GM21390 (cell line): ENCODE results near the gene MACROD2.
"Not testable (repeated sequence)": the region's sequence is repeated elsewhere in the genome, so short reads cannot be mapped to it uniquely, and the experiment has no call there.

ENCODE experiments used
- ATAC-seq: cut with Tn5 transposase; IDR thresholded peaks from one replicate; pipeline ENCODE4 v1.9.1; 2021; ENCODE audit not compliant: unreplicated experiment

Gene MACROD2

DNA sequence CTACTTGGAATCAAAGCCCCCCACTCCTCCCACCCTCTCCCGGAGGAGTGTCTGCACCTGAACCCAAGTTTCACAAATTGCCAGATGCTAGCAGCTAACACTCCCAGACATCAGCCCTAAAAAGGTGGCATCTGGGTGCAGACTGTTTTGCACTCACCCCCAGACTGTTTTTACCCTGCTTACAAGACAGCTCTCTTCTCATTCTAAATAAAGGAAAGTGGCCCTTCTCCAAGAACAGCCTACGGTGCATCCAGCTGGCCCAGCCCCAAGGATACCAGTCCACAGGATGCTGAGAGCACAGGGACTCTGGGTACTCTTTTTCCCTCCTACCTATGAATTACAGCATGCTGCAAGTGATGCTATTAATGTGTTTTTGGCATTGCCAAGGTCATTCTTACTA is 1184.1 kb downstream of the MACROD2 start:
- no peak for ATAC-seq

- no peak for ATAC-seq
These were observed 1184.5 kb downstream of the MACROD2 start for GRCh38 chr20:15179781-15180180.

GRCh38 chr20:15185322-15185721 is 1190.0 kb downstream of the MACROD2 start:
- ATAC-seq, result no peak

GRCh38 chr20:15185913-15186312 is 1190.6 kb downstream of the MACROD2 start:
- ATAC-seq, result no peak

DNA sequence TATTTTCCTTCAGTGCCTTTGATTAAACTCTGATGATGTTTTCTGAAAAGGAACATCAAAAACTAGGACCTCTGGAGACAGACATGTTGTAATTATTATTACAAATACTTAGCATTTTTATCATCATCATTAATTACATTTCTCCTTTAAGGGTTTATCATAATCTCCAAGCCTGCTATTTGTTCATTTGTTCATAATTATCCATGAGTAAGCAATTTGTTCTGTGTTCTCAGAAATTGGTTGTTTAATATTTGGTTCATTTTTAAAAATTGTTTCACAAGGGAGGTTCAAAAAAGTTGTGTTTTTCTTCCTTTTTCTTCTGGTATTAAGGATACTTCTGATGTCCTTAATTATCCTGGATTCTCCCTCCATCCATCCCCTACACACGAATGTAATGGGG is 1192.3 kb downstream of the MACROD2 start:
- no peak for ATAC-seq

DNA sequence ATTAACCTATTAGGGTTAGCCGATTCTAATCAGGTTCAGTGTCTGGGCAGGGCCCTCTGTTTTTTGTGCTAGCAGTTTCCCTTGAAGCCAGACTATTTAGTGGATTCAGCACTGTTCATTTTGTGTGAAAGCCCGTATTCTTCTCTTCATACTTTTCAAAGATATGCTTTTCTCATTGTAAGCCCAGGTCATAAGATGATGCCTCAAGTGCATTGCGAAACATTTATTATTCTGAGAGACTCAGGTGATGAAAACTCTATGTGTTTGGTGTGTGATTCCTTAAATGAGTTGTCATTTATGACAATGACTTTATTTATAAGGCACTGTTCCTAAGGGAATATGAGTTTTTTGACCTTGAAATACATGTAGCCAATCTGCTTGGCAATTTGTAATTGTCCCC is 1193.1 kb downstream of the MACROD2 start:
- no peak for ATAC-seq

DNA sequence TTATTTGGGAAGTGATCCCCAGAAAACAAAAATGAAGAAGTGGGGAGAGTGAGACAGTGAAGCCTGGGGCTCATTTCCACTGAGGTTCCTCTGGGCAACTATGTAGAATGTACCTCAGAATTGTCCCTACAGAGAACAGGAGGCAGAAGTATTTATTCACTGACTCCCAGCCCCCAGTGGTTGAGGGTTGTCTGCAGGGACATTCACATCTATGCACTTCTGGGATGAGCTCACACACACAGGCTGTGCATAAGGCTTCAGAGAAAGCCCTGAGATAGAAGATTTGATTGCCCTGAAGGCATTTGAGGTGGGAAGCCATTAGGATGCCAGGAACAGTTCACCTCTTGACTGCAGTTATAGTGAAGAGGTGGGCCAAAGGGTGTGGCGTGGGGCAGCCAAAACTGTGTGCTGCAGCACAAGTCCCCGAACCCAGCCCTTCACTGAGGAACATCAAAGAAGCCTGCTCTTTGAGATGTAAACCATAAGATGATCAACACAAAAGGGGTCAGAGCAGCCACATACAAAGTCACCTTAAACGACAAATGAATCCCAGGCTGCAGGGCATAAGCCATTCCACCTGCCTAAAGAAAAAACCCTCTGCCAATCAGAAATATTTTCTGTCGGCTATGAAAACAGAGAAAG is 1195.9 kb downstream of the MACROD2 start:
- no peak for ATAC-seq

- ATAC-seq, result no peak
These were observed 1200.1 kb downstream of the MACROD2 start for GRCh38 chr20:15195378-15195777.

GRCh38 chr20:15196547-15197255 is 1201.4 kb downstream of the MACROD2 start:
- ATAC-seq, result no peak

- ATAC-seq, result not testable (repeated sequence)
These were observed 1202.7 kb downstream of the MACROD2 start for GRCh38 chr20:15198017-15198416.

- peak; percentile 51 for ATAC-seq
These were observed 1204.4 kb downstream of the MACROD2 start for GRCh38 chr20:15199698-15200097.

DNA sequence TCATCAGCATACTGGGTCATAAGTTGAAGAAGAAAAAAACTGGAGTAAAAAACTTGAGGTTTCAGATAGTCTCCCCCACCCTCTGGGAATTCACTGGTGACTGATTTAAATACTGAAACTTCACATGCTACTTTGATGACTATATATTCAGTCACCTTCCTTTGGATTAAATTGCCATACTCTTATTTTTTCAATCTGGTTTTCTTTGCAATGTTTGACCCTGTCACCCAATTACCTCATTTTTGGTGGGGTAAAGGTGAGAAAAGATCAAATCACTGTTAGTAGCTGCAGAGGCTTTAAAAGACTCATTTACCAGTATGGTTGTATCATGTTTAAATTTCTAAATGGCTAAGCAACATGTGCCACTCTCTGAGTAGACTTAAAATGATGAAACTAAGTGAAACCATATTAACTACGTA is 1204.8 kb downstream of the MACROD2 start:
- ATAC-seq, result peak; percentile 78

DNA sequence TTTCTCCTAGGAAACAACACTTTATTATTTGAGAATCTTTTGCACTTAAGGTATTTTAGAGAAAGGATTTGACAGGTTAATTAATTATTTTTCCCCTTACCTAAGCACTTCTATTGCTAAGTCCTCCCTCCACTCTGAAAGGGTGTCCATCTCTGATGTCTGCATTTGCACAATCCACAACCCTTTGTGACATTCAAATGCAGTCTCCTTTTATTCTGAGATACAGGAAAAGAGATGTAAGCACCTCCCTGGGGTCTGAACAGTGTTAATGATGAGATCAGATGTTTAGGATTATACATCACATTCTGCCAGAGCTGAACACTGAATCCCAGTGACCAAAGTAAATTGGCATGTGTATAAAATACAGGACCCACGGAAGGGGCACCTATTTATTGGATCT is 1206.3 kb downstream of the MACROD2 start:
- ATAC-seq, result no peak

- ATAC-seq, result no peak
These were observed 1208.9 kb downstream of the MACROD2 start for GRCh38 chr20:15204234-15204633.

DNA sequence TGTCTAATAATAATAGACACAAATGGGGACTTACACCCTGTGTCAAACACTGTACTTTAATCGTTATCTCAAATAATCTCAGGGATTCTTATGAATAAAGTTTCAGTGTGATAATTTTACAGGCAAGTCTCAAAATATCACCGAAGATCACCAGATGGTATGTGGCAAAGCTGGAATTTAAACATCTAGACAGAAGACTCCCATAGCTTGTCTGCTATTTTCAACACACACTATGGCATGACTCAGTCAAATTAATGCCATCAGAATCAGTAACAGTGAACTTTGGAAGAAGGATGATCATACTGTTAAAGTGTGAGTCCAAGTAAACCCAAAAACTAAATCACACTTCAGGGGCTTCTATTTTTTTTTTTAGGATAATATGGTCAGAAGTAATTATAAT is 1209.7 kb downstream of the MACROD2 start:
- no peak for ATAC-seq

DNA sequence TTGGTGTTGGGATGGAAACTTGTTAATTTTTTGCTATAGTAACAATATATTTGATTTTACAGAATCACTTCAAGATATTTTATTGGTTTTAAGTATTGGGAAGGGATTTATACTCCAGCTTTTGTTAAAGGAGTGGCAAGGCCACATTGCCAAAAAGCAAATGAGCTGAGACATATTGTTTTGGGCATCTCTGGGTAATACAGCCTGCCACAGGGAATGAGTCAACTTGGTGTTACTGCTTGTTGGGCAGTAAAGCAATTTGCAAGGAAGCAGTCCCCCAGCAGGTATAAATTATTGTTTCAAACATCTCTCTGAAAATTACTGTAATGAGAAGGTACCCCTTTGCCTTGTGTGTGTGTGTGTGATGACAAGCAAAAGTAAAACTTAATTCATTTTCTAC is 1210.4 kb downstream of the MACROD2 start:
- no peak for ATAC-seq

- no peak for ATAC-seq
These were observed 1214.2 kb downstream of the MACROD2 start for GRCh38 chr20:15209537-15209936.

- no peak for ATAC-seq
These were observed 1218.7 kb downstream of the MACROD2 start for GRCh38 chr20:15214051-15214450.

DNA sequence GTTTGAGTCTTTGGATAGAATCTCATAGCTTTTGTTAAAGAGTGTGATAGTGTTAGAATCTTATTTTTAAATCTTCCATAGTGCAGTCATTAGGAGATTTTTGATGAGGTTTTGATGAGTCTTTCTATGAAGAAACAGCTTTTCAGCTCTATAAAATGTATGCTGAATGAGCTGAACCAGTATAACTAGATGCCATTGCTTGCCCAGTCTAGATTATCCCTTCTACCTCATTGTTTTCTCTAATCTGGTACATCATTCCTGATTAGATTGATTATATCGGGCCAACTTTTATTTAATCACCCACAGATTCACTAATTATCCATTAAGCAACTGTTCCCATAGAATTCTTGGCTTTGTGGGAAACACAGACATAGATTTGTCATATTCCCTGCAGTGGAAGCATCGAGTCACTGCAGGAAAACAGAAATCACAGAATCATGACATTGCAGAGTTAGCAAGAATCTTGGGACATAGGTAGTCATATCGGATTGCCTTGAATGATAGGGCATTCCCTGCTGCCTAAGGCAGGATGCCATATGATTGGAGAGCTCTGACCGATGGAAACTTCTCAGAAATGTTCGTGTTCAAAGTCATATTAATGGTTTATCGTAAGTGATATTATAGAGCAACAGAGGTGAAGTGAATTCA is 1224.8 kb downstream of the MACROD2 start:
- no peak for ATAC-seq

GRCh38 chr20:15220778-15221565 is 1225.7 kb downstream of the MACROD2 start:
- ATAC-seq, result no peak

DNA sequence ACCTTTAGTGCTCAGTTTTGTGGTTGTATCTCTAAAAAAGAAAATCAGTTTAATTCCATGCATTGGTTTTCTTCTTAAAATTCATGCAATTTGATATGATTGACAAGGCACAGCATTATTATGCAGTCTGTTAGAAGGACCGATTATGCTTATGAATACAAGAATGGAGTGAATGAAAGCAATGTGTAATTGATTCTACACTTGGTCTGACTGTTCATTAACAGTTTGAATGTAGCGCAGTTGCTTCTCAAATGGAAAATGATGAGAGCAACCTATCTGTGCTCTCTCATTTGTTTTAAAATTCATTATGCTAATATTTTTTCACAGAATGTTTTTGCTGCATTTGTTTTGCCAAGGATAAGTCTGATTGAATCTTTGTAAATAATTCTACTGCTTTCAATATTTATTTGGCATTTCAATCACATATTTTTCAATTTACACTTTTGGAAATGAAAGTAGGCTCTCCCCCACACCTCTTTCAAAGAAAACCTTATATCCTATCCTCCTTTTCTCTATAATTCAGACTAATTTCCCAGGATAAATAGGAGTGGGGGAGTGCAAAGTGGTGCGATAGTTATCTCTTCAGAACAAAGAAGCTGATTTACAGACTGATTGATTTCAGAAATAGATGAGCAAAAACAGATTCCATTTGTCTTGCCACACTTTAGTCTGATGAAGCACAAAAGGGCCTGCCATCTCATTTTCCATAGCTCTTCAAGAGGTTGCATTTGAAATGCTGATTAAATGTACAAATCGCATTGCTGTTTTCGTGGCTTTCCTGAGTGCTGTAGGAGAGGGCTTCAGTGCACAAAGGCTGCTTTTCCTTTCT is 1227.4 kb downstream of the MACROD2 start:
- no peak for ATAC-seq
